Cardiac fibroblast (primary cell): ENCODE measurements around the gene RAB31.

ENCODE experiments used
- DNase-seq, 2 donors: peaks; one replicate each; pipeline versions ENCODE4 v3.0.0 to v3.0.0-alpha.2; 2010; ENCODE audit warnings: low read depth in 2 of 2
- H3K4me3 ChIP-seq, 2 donors: replicated peaks in 1 of 2; 1 replicate in 1 of 2; 2 replicates in 1 of 2; pipeline ENCODE4 v1.5.1; 2011; ENCODE audit warnings: low read depth in 2 of 2, low read length in 2 of 2, mild to moderate bottlenecking in 2 of 2, moderate library complexity in 1 of 2
- TF ChIP-seq, protein P1 (sequence below): IDR thresholded peaks from one replicate; pipeline ENCODE4 v1.5.1; 2011; ENCODE audit warnings: low read depth, mild to moderate bottlenecking, low read length, inconsistent platforms

RAB31 gene

DNA sequence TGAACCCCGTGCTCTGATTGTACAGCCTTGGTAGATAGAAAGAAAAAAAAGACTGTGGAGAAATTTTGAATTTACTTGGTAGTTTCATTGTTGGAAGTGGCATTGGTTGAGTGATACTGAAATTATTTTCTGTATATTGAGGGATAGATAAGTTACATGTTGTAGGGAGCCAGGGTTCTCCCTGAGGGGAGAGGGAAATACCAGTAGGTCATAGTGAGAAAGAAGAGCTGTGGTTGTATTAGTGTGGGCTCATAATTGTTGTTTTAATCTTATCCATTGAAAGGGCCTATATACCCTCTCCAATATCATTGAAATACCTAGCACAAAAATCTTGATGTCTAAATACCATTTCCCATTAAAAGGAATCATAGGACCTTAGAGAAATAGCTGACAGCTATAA lies 16.9 kb upstream of the RAB31 start:
- TF ChIP-seq, protein P1, sequence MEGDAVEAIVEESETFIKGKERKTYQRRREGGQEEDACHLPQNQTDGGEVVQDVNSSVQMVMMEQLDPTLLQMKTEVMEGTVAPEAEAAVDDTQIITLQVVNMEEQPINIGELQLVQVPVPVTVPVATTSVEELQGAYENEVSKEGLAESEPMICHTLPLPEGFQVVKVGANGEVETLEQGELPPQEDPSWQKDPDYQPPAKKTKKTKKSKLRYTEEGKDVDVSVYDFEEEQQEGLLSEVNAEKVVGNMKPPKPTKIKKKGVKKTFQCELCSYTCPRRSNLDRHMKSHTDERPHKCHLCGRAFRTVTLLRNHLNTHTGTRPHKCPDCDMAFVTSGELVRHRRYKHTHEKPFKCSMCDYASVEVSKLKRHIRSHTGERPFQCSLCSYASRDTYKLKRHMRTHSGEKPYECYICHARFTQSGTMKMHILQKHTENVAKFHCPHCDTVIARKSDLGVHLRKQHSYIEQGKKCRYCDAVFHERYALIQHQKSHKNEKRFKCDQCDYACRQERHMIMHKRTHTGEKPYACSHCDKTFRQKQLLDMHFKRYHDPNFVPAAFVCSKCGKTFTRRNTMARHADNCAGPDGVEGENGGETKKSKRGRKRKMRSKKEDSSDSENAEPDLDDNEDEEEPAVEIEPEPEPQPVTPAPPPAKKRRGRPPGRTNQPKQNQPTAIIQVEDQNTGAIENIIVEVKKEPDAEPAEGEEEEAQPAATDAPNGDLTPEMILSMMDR, result no peak
- no peak overlapping the region for H3K4me3 ChIP-seq
- no peak for DNase-seq

DNA sequence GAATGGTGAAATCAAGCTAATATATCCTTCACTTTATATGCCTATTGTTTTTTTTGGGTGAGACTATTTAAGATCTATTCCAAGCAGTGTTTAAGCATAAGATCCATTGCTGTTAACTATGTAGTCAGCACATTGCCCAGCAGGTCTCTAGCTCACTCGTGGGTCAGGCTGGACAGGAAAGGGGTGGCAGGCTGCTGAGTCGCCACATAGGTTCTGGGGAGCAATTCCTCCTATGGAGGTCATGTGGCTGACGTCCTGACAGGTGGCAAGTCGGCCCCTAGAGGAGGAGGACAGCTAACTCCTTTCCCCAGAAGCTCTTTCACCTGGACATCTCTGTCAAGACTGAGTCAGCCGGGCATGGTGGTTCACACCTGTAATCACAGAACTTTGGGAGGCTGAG lies 13.9 kb upstream of the RAB31 start:
- no peak for DNase-seq
- TF ChIP-seq, protein P1, result no peak
- no peak overlapping the region for H3K4me3 ChIP-seq

DNA sequence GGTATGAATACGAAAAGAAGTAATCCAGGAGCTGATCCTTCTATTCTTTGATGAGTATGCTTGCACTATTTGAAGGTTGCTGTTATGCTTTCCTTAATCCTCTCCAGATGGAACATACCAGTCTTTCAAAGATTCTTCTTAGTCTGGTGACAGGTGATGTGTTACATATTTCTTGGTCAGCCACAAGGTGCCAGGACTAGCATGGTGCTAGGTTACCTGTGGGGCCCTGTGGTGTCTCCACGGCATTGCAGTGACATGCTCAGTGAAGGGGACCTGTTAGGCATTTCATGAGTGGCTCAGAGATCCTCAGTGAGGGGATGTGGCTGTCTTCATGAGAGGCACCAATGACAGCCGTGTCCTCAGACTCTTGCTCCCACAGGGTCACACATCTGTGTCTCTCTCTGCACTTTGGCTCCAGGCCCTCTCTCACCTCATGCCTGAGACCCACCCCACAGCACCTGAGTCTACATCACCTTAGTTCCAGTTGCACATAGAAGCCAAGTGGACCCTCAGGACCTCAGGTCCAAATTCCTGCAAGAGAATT lies 13.1 kb upstream of the RAB31 start:
- H3K4me3 ChIP-seq, result no peak overlapping the region
- no peak for DNase-seq
- TF ChIP-seq, protein P1, result no peak

DNA sequence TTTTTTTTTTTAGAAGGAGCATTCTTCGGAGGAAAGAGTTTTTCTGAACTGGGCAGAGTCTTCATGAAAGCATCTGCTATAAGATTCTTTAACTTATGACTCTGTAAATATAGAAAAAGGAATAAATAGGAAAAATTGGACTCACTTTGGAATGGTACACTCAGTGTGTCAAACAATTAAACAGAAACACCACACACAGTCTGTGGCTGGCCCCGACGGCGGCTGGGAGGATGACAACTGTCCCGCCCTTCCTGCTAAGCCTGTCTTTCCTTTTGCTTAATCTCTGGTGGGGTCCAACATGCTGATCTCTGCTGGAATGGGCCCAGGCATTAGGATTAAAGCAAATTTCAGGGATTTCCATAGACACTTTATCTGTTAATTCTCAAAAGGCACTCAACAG lies 12.5 kb upstream of the RAB31 start:
- no peak overlapping the region for H3K4me3 ChIP-seq
- DNase-seq, result no peak
- TF ChIP-seq, protein P1, result no peak

DNA sequence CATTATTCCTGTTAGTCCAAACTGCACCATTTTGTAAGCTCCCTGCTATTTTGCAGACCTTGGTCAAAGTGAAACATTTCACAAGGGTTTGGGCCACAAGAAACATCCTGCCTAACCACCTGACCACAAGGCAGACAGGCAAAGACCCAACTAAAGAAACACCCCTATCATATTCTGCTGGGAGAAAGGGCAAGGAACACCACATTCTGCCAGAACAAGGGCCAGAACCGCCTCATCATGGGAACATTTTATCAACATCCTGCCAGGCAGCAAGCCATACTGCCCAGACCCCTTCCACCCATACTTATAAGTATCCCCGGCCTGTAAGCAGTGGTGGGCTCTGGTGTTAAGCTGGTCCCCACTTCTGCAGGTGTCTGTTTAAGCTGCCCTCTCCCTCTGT lies 12.0 kb upstream of the RAB31 start:
- DNase-seq, result peak in 1 of 2 donors; percentile 51
- TF ChIP-seq, protein P1, result no peak
- no peak overlapping the region for H3K4me3 ChIP-seq

DNA sequence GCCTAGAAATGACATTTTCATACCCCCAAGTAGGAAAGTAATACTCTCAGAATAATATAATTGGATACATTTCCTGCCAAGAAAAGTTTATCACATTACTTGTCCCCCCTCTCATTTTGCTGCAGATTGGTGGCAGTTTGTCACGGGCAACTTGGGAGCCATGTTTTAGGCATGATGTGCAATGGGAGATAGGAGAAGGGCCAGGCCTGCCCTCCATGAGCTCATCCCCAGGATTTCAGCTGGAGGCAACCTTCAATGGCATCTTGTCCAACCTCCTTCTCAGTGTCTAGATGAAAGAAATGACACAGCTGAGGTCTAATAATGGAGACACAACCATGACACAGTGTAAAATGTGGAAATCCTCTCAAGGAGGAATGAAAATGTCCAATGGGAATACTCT lies 11.4 kb upstream of the RAB31 start:
- H3K4me3 ChIP-seq, result no peak overlapping the region
- DNase-seq, result peak in 1 of 2 donors; percentile 24
- TF ChIP-seq, protein P1, result no peak

DNA sequence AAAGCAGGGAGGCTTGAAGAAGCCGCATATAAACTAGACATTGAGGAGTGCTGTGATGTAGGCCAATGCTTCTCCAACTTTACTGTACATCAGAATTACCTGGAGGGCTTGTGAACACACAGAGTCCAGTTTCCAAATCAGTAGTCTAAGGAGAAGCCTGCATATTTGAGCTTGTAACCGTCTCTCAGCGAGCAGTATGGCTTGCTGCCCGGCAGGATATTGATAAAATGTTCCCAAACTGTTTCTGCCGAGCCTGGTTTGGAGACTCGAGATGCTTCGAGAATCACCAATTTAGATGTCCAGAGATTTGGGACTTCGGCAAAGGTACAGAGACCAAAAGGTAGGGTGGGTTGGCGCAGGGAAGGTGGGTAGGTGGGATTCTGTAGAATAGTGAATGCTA lies 11.0 kb upstream of the RAB31 start:
- peak in 1 of 2 donors; percentile 45 for DNase-seq

More for the DNA sequence above, 11.0 kb upstream of the RAB31 start:
- TF ChIP-seq, protein P1, result no peak
- no peak overlapping the region for H3K4me3 ChIP-seq
